Spleen (tissue), 11 donors: ENCODE data around the gene RPL38. TPM values are rescaled to one million over a fixed set of nuclear protein-coding genes. Genes with fewer than 3 reads are reported as not detected.

Experiments
- DNase-seq: peaks from one replicate; pipeline ENCODE4 v3.0.0-alpha.2; 2020
- H3K27ac ChIP-seq, 8 donors: fragments of 200-600 bp; sonication (generic) in 7 of 8; 1 replicate in 4 of 8; 2 replicates in 4 of 8; pipeline versions ENCODE4 v1.5.0 to v1.8.0; 2016 to 2021; ENCODE audit warnings: inconsistent platforms in 4 of 8, mild to moderate bottlenecking in 4 of 8, moderate library complexity in 1 of 8
- H3K27me3 ChIP-seq, 7 donors: fragments of 200-600 bp; sonication (generic) in 6 of 7; replicated peaks in 1 of 7; 1 replicate in 4 of 7; 2 replicates in 3 of 7; pipeline versions ENCODE4 v1.5.0 to v1.8.0; 2016 to 2021; ENCODE audit warnings: inconsistent platforms in 3 of 7, mild to moderate bottlenecking in 1 of 7
- H3K36me3 ChIP-seq, 6 donors: fragments of 200-600 bp; sonication (generic) in 5 of 6; 1 replicate in 4 of 6; 2 replicates in 2 of 6; pipeline versions ENCODE4 v1.5.0 to v1.8.0; 2016 to 2021; ENCODE audit warnings: inconsistent platforms in 2 of 6
- H3K4me1 ChIP-seq, 6 donors: fragments of 200-600 bp; sonication (generic) in 5 of 6; 1 replicate in 3 of 6; 2 replicates in 3 of 6; pipeline versions ENCODE4 v1.5.0 to v1.8.0; 2016 to 2021; ENCODE audit warnings: inconsistent platforms in 3 of 6
- H3K4me3 ChIP-seq, 8 donors: fragments of 200-600 bp; sonication (generic) in 7 of 8; 1 replicate in 4 of 8; 2 replicates in 4 of 8; pipeline versions ENCODE4 v1.5.0 to v1.8.0; 2016 to 2021; ENCODE audit warnings: inconsistent platforms in 4 of 8, mild to moderate bottlenecking in 4 of 8, moderate library complexity in 2 of 8
- H3K9me3 ChIP-seq, 8 donors: fragments of 200-600 bp; sonication (generic) in 7 of 8; 1 replicate in 4 of 8; 2 replicates in 4 of 8; pipeline versions ENCODE4 v1.5.0 to v1.8.0; 2016 to 2021; ENCODE audit warnings: inconsistent platforms in 4 of 8
- POLR2A ChIP-seq, 3 donors: fragments of 450-650 bp; IDR thresholded peaks; one replicate each; pipeline ENCODE4 v1.5.1; 2017; ENCODE audit warnings: antibody characterized with exemption in 3 of 3, mild to moderate bottlenecking in 1 of 3
- POLR2AphosphoS5 ChIP-seq, 3 donors: sonication (generic); formaldehyde crosslinking; IDR thresholded peaks; one replicate each; pipeline ENCODE4 v1.5.1; 2017; ENCODE audit warnings: antibody characterized with exemption in 3 of 3
- WGBS, 5 donors: extraction: QIAGEN DNeasy Blood & Tissue Kit in 3 of 5; methylation state at CpG; one replicate each; pipeline versions ENCODE4 v1.1.5 to v1.1.7; 2013 to 2018; 5-methylcytosine and 5-hydroxymethylcytosine counted together
- intact Hi-C: fragments of 100-400 bp; cut with DNase I; formaldehyde crosslinking; loops from one replicate; pipeline ENCODE4 v1.15.0; 2023; ENCODE audit warnings: low total_unique reads
- polyA plus RNA-seq, 3 donors: library from polyadenylated mRNA; stranded (reverse); fragments of 200-250 nt; gene quantifications; one replicate each; pipeline ENCODE4 v1.2.1, GENCODE V29; 2013
- total RNA-seq, 7 donors: library from RNA; depleted of rRNA in 3 of 7; stranded (reverse); fragments of >200 nt in 3 of 7; fragmentation: NEBNext Ultra II Directional in 4 of 7; extraction: Animal tissue kit (Norgen Biotek cat#: 25700) in 4 of 7; gene quantifications; one replicate each; pipeline versions ENCODE4 v1.1.0 to v1.2.1, GENCODE V29; 2016 to 2021
- TF ChIP-seq, protein P1 (sequence below), 11 experiments: fragments of 200-600 bp in 7 of 11; fragments of 450-650 bp in 4 of 11; sonication (generic) in 4 of 11; IDR thresholded peaks in 8 of 11; conservative IDR thresholded peaks in 3 of 11; 1 replicate in 7 of 11; 2 replicates in 4 of 11; pipeline versions ENCODE4 v1.4.0 to v1.8.0; 2016 to 2021; ENCODE audit warnings: antibody characterized with exemption in 11 of 11, inconsistent platforms in 4 of 11, mild to moderate bottlenecking in 1 of 11
- donor health status: healthy with polysubstance abuse.
- donor health status: DM: no; HTN: no; CAD: no; lungs with moderate emphysema.
- donor health status: DM: no; HTN: no; CAD: no.
- donor health status: Bipolar disorder and iron deficiency.
- donor health status: healthy.
- donor health status: DM: no; HTN: no; CAD: no.
- donor health status: DM: yes; HTN: yes; CAD: no.

Gene RPL38
- total and polyA plus RNA-seq, 10 donors, result 311 to 3,463 (median 896) TPM

DNA sequence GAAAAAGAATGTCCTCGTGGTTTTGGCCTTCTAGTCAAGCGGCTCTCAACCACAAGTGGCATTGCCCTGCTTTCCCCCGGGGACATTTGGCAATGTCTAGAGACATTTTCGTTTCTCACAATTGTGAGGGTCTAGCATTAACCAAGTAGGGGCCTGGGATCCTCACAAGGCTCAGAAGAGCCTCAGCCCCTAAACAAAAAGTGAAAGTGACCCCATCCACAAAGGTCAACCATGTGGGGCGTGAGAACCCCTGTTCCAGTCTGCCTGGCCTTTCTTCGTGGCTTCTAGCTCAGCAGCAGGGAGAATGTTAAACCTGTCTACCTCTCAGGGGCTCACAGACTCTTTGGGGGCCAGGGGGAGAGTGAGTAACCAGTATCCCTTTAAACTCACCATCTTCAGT, 4.8 kb upstream of the RPL38 start:
- TF ChIP-seq POLR2A (IDR thresholded peaks at IDR 0.05), result no peak
- TF ChIP-seq POLR2AphosphoS5 (IDR thresholded peaks at IDR 0.05), result no peak
- TF ChIP-seq, protein P1, sequence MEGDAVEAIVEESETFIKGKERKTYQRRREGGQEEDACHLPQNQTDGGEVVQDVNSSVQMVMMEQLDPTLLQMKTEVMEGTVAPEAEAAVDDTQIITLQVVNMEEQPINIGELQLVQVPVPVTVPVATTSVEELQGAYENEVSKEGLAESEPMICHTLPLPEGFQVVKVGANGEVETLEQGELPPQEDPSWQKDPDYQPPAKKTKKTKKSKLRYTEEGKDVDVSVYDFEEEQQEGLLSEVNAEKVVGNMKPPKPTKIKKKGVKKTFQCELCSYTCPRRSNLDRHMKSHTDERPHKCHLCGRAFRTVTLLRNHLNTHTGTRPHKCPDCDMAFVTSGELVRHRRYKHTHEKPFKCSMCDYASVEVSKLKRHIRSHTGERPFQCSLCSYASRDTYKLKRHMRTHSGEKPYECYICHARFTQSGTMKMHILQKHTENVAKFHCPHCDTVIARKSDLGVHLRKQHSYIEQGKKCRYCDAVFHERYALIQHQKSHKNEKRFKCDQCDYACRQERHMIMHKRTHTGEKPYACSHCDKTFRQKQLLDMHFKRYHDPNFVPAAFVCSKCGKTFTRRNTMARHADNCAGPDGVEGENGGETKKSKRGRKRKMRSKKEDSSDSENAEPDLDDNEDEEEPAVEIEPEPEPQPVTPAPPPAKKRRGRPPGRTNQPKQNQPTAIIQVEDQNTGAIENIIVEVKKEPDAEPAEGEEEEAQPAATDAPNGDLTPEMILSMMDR (IDR thresholded peaks at IDR 0.05 in 8 of 11, conservative IDR thresholded peaks at IDR 0.05 in 3 of 11), result no peak
- H3K27ac ChIP-seq, result no peak overlapping the region
- 51 to 65% (median 55%) methylated on average over 6 of the region's 6 CpGs for WGBS, 5 donors
- peaks cover 0 to 83% (median 17%) of the 10 kb centered on the region in 7 donors for H3K27me3 ChIP-seq
- H3K9me3 ChIP-seq, result no peaks in the 10 kb centered on the region
- no peak overlapping the region for H3K4me3 ChIP-seq
- DNase-seq, result no peak
- H3K4me1 ChIP-seq, result peaks cover 10 to 38% (median 27%) of the 10 kb centered on the region in 6 donors
- no peaks in the 10 kb centered on the region for H3K36me3 ChIP-seq
- intact Hi-C loops, result no loop called here

DNA sequence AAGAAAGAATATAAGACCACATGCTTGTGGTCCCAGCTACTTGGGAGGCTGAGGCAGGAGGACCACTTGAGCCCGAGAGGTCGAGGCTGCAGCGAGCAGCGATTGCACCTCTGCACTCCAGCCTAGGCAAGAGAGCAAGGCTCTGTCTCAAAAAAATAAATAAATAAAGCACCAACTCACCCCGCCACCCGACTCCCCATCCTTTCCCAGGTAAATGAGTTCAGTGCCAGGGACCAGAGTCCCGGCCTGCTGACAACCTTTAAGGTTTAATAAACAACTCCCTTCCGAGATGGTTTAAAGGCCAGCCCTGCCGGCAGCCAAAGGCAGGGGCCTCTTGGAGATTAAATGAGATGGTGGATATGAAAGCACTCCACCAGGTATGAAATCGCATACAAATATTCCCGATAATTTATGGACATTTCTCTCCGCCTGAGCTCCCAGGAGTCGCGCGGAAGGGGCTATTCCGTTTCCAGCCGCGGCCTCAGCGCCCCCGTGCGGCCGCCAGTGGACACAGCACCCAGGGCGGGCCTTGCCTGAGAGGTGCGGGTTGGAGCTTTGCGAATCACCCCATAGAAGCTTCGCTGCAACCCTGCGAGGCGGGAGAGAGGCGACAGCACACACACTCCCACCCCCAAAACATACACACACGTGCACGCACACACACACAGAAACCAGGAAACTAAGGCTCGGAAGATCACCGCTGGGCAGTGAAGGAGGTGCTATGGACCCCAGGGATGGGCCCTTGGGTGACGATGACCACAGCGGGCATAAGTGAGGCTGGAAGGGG, 4.0 kb upstream of the RPL38 start:
- Histone ChIP-seq H3K4me3 (peak overlapping the region in 1 of 8 donors; percentile 41), H3K9me3 (no peaks in the 10 kb centered on the region), H3K4me1 (peaks cover 13 to 46% (median 33%) of the 10 kb centered on the region in 6 donors), H3K36me3 (peaks cover 0 to 4% (median under 1%) of the 10 kb centered on the region in 6 donors), H3K27ac (no peak overlapping the region), H3K27me3 (peaks cover 0 to 76% (median 17%) of the 10 kb centered on the region in 7 donors)
- intact Hi-C loops, result no loop called here
- WGBS, 5 donors, result 23 to 38% (median 29%) methylated on average over 19 to 35 of the region's 35 CpGs
- no peak for TF ChIP-seq POLR2A (IDR thresholded peaks at IDR 0.05)
- TF ChIP-seq POLR2AphosphoS5 (IDR thresholded peaks at IDR 0.05), result peak in 2 of 3 donors; percentile 10 to 63
- TF ChIP-seq, protein P1 (IDR thresholded peaks at IDR 0.05 in 8 of 11, conservative IDR thresholded peaks at IDR 0.05 in 3 of 11), result peak; percentile 71 to 98 (median 95)
- DNase-seq, result peak; percentile 92

DNA sequence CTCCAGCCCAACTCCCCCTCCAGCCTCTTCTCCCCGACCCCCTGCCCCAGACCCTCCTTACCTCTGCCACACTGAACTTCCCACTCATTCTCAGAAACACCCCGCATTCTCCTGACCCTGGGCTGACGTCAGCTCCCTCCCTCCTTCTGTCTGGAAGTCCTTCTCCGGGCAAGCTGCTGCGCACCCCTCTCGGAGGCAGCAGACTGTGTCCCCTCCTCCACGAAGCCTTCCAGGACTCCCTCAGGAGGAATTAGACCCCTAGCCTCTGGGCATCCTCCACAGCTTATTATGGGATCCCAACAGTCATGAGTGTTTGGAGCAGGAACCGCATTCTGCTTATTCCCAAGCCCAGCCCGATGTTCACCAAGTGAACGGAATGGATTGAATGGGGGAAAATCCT, 3.4 kb upstream of the RPL38 start:
- peaks cover 19 to 52% (median 39%) of the 10 kb centered on the region in 6 donors for H3K4me1 ChIP-seq
- H3K27ac ChIP-seq, result peak overlapping the region in 1 of 8 donors; percentile 33
- no peak for TF ChIP-seq POLR2A (IDR thresholded peaks at IDR 0.05)
- TF ChIP-seq, protein P1 (IDR thresholded peaks at IDR 0.05 in 8 of 11, conservative IDR thresholded peaks at IDR 0.05 in 3 of 11), result no peak
- no peak for TF ChIP-seq POLR2AphosphoS5 (IDR thresholded peaks at IDR 0.05)
- DNase-seq, result no peak
- no peaks in the 10 kb centered on the region for H3K9me3 ChIP-seq
- peak overlapping the region in 1 of 8 donors; percentile 41 for H3K4me3 ChIP-seq
- H3K27me3 ChIP-seq, result peaks cover 0 to 70% (median 17%) of the 10 kb centered on the region in 7 donors
- WGBS, 5 donors, result 57 to 72% (median 67%) methylated on average over 9 to 10 of the region's 10 CpGs
- peaks cover 0 to 10% (median 5%) of the 10 kb centered on the region in 6 donors for H3K36me3 ChIP-seq
- intact Hi-C loops, result no loop called here

DNA sequence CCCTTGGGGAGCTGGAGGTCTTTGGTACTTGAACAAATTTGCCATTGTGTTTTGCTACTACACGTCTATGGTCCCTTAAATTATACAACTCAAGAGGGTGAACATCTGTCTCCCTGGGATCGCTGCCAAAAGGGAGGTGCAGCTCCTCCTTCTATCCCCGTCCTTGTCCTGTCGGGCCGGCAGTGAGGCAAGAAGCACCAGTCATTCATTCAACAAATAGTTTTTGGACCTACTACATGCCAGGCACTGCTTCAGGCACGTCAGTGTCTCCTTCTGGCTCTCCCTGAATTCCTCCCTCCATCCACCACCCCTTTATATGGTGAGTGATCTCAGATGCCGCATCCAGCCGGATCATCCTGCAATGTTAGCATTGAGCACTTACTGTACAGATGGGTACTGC, 2.2 kb upstream of the RPL38 start:
- peaks cover 0 to 58% (median 8%) of the 10 kb centered on the region in 7 donors for H3K27me3 ChIP-seq
- peak overlapping the region in 1 of 8 donors; percentile 33 for H3K27ac ChIP-seq
- H3K36me3 ChIP-seq, result peaks cover 0 to 21% (median 15%) of the 10 kb centered on the region in 6 donors
- no peak for DNase-seq
- TF ChIP-seq POLR2AphosphoS5 (IDR thresholded peaks at IDR 0.05), result no peak
- TF ChIP-seq POLR2A (IDR thresholded peaks at IDR 0.05), result no peak
- TF ChIP-seq, protein P1 (IDR thresholded peaks at IDR 0.05 in 8 of 11, conservative IDR thresholded peaks at IDR 0.05 in 3 of 11), result no peak
- no peaks in the 10 kb centered on the region for H3K9me3 ChIP-seq
- intact Hi-C loops, result no loop called here
- 51 to 69% (median 55%) methylated on average over 8 of the region's 8 CpGs for WGBS, 5 donors
- H3K4me3 ChIP-seq, result no peak overlapping the region
- peaks cover 29 to 63% (median 51%) of the 10 kb centered on the region in 6 donors for H3K4me1 ChIP-seq
